Activated CD8-positive, alpha-beta memory T cell treated with anti-CD3 and anti-CD28 coated beads for 36 hours (primary cell): ENCODE results near the gene TLCD4. TPM values are rescaled to one million over a fixed set of nuclear protein-coding genes. Genes with fewer than 3 reads are reported as not detected.
"Not testable (repeated sequence)": the region's sequence is repeated elsewhere in the genome, so short reads cannot be mapped to it uniquely, and the experiment has no call there.

ENCODE experiments used
- CTCF ChIA-PET: fragments of 350-600 bp; sonication (Branson Sonifier 250); formaldehyde crosslinking; loops from one replicate; lab custom pipeline; 2021; ENCODE audit warnings: antibody characterized with exemption; lab: Charles Lee
- POLR2A ChIA-PET: fragments of 350-600 bp; sonication (Branson Sonifier 250); formaldehyde crosslinking; loops from one replicate; lab custom pipeline; 2021; ENCODE audit warnings: antibody characterized with exemption; lab: Charles Lee
- total RNA-seq, 2 experiments: library from RNA; stranded (reverse); gene quantifications; one replicate each; pipeline ENCODE4 v1.2.3, GENCODE V29; 2021

The TLCD4 gene
- total RNA-seq, 2 experiments from 2014 or later, result 0.10 to 0.15 TPM

GRCh38 chr1:95091290-95091689, 25.9 kb upstream of the TLCD4 start:
- POLR2A ChIA-PET, CTCF ChIA-PET: not testable (repeated sequence)

GRCh38 chr1:95092891-95093290, 24.3 kb upstream of the TLCD4 start:
- CTCF ChIA-PET, result not testable (repeated sequence)

GRCh38 chr1:95093296-95093695, 23.9 kb upstream of the TLCD4 start:
- ChIA-PET POLR2A (no interaction called here), CTCF (interaction anchor here (0.6 kb wide), 1 partner anchor 20 kb away, joined by 4 read pairs; the partner anchor contains the start of gene ALG14)

More at GRCh38 chr1:95092891-95093290, 24.3 kb upstream of the TLCD4 start:
- POLR2A ChIA-PET, result not testable (repeated sequence)

- ChIA-PET POLR2A (no interaction called here), CTCF (no interaction called here)
Observed at GRCh38 chr1:95094923-95095322, 22.2 kb upstream of the TLCD4 start.

- ChIA-PET POLR2A (no interaction called here), CTCF (no interaction called here)
Observed at GRCh38 chr1:95095833-95096217, 21.3 kb upstream of the TLCD4 start.

GRCh38 chr1:95096218-95096841, 20.8 kb upstream of the TLCD4 start:
- CTCF ChIA-PET, result no interaction called here
- POLR2A ChIA-PET, result no interaction called here

GRCh38 chr1:95097426-95097825, 19.7 kb upstream of the TLCD4 start:
- ChIA-PET CTCF (no interaction called here), POLR2A (no interaction called here)

- POLR2A ChIA-PET, result no interaction called here
- CTCF ChIA-PET, result no interaction called here
Observed at GRCh38 chr1:95098196-95098595, 19.0 kb upstream of the TLCD4 start.

GRCh38 chr1:95108792-95109191, 8.4 kb upstream of the TLCD4 start:
- ChIA-PET POLR2A (no interaction called here), CTCF (no interaction called here)

- CTCF ChIA-PET, result no interaction called here
- POLR2A ChIA-PET, result no interaction called here
Observed at GRCh38 chr1:95111014-95111413, 6.1 kb upstream of the TLCD4 start.

GRCh38 chr1:95113684-95114083, 3.5 kb upstream of the TLCD4 start:
- POLR2A ChIA-PET, result no interaction called here
- CTCF ChIA-PET, result no interaction called here

- CTCF ChIA-PET, result interaction anchor here (1.2 kb wide), 1 partner anchor 31 kb away, joined by 3 read pairs; no protein-coding TSS in a partner anchor
- POLR2A ChIA-PET, result no interaction called here
Observed at GRCh38 chr1:95115708-95116137, 1.4 kb upstream of the TLCD4 start.

- ChIA-PET CTCF (no interaction called here), POLR2A (interaction anchor here (1.8 kb wide), 1 partner anchor 117 kb away, joined by 10 read pairs; the partner anchor contains the start of gene RWDD3)
Observed at GRCh38 chr1:95116580-95117206, 462 bp upstream of the TLCD4 start.

GRCh38 chr1:95118067-95118499, 928 bp downstream of the TLCD4 start:
- CTCF ChIA-PET, result interaction anchor here (0.6 to 0.9 kb wide), 2 partner anchors 41 to 116 kb away, joined by 3 read pairs; partner anchors contain the start of gene RWDD3
- POLR2A ChIA-PET, result interaction anchor here (0.6 to 1.8 kb wide), 3 partner anchors 45 to 1209 kb away, joined by 5 to 10 read pairs (median 7); partner anchors contain the start of genes ALG14, GCLM and RWDD3

- ChIA-PET CTCF (interaction anchor here (1.4 kb wide), 1 partner anchor 35 kb away, joined by 3 read pairs; no protein-coding TSS in a partner anchor), POLR2A (no interaction called here)
Observed at GRCh38 chr1:95118710-95119109, 1.6 kb downstream of the TLCD4 start.

- ChIA-PET CTCF (interaction anchor here (1.4 kb wide), 1 partner anchor 35 kb away, joined by 3 read pairs; no protein-coding TSS in a partner anchor), POLR2A (no interaction called here)
Observed at GRCh38 chr1:95119273-95119672, 2.1 kb downstream of the TLCD4 start.

GRCh38 chr1:95122151-95122697, 5.1 kb downstream of the TLCD4 start:
- ChIA-PET POLR2A (interaction anchor here (0.6 kb wide), 1 partner anchor 1098 kb away, joined by 3 read pairs; no protein-coding TSS in a partner anchor), CTCF (no interaction called here)

GRCh38 chr1:95124342-95124741, 7.2 kb downstream of the TLCD4 start:
- CTCF ChIA-PET, result no interaction called here

GRCh38 chr1:95126366-95126765, 9.2 kb downstream of the TLCD4 start:
- CTCF ChIA-PET, result no interaction called here

More at GRCh38 chr1:95124342-95124741, 7.2 kb downstream of the TLCD4 start:
- POLR2A ChIA-PET, result no interaction called here

GRCh38 chr1:95126846-95127245, 9.7 kb downstream of the TLCD4 start:
- CTCF ChIA-PET, result no interaction called here
- POLR2A ChIA-PET, result no interaction called here

More at GRCh38 chr1:95126366-95126765, 9.2 kb downstream of the TLCD4 start:
- POLR2A ChIA-PET, result no interaction called here
